Measurements from ENCODE around the gene ERCC3. TPM values are rescaled to one million over a fixed set of nuclear protein-coding genes. Genes with fewer than 3 reads are reported as not detected.
"Not testable (repeated sequence)": the region's sequence is repeated elsewhere in the genome, so short reads cannot be mapped to it uniquely, and the experiment has no call there.

ERCC3 gene
- total and polyA plus RNA-seq, 2 donors (not counting 1 experiment from before 2014, with no cell fraction given): 37.7 to 38.2 TPM

DNA sequence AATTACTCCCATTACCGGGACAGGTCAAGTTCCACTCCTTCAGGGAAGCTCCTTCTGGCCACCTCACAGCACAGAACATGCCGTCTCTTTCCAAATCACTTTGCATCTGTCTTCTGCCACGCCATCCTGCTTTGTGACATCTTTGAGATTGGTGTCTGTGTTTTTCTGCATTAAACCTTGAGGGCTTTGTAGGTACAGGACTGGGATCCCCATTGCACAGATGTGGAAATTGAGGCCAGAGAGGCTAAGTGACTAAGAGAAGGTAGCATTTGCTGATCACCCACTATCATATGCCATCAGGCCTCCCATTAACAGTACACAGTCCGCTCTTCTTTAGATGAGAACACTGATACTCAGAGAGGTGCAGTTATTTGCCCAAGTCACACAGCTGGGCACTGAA is 64.4 kb downstream of the ERCC3 start:
- Histone ChIP-seq H3K4me3 (replicated peaks in 1 of 4; ENCODE audit: control extremely low read depth in 1 of 4, insufficient read depth in 1 of 4, low read depth in 3 of 4, low read length in 4 of 4) (no peak overlapping the region), H3K9ac (ENCODE audit: insufficient read depth, low read length) (no peak overlapping the region), H2AFZ (ENCODE audit: low read length) (no peak overlapping the region), H3K79me2 (ENCODE audit: control insufficient read depth, insufficient read depth, low read length) (no peaks in the 10 kb centered on the region), H3K9me3 (ENCODE audit: control insufficient read depth, insufficient read depth, low read depth, low read length) (no peaks in the 10 kb centered on the region), H3K27ac (ENCODE audit: insufficient read depth, low read length) (no peak overlapping the region), H3K4me1 (ENCODE audit: control insufficient read depth, extremely low read depth, insufficient read depth, low read length) (peaks cover 4% of the 10 kb centered on the region), H3K27me3 (ENCODE audit: control insufficient read depth, insufficient read depth, low read length) (peaks cover 14% of the 10 kb centered on the region), H3K36me3 (ENCODE audit: control insufficient read depth, insufficient read depth, low read length) (no peaks in the 10 kb centered on the region), H3K4me2 (ENCODE audit: extremely low read depth, insufficient read depth, low read length) (no peak overlapping the region), H4K20me1 (ENCODE audit: control insufficient read depth, extremely low read depth, insufficient read depth, low read length) (no peaks in the 10 kb centered on the region)
- TF ChIP-seq, protein P1, sequence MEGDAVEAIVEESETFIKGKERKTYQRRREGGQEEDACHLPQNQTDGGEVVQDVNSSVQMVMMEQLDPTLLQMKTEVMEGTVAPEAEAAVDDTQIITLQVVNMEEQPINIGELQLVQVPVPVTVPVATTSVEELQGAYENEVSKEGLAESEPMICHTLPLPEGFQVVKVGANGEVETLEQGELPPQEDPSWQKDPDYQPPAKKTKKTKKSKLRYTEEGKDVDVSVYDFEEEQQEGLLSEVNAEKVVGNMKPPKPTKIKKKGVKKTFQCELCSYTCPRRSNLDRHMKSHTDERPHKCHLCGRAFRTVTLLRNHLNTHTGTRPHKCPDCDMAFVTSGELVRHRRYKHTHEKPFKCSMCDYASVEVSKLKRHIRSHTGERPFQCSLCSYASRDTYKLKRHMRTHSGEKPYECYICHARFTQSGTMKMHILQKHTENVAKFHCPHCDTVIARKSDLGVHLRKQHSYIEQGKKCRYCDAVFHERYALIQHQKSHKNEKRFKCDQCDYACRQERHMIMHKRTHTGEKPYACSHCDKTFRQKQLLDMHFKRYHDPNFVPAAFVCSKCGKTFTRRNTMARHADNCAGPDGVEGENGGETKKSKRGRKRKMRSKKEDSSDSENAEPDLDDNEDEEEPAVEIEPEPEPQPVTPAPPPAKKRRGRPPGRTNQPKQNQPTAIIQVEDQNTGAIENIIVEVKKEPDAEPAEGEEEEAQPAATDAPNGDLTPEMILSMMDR (conservative IDR thresholded peaks at IDR 0.05 in 1 of 2, IDR thresholded peaks at IDR 0.05 in 1 of 2; ENCODE audit: low read depth in 1 of 2, low read length in 2 of 2): no peak
- no peak for TF ChIP-seq EZH2 (IDR thresholded peaks at IDR 0.05; ENCODE audit: low read length, missing control alignments)
- no peak for DNase-seq (ENCODE audit: low read depth in 2 of 2)

GRCh38 chr2:127228102-127228501 is 65.8 kb downstream of the ERCC3 start:
- no peak overlapping the region for H2AFZ ChIP-seq (ENCODE audit: low read length)
- no peaks in the 10 kb centered on the region for H3K9me3 ChIP-seq (ENCODE audit: control insufficient read depth, insufficient read depth, low read depth, low read length)
- H3K4me2 ChIP-seq (ENCODE audit: extremely low read depth, insufficient read depth, low read length): no peak overlapping the region
- H3K4me3 ChIP-seq (replicated peaks in 1 of 4; ENCODE audit: control extremely low read depth in 1 of 4, insufficient read depth in 1 of 4, low read depth in 3 of 4, low read length in 4 of 4): no peak overlapping the region
- H3K27me3 ChIP-seq (ENCODE audit: control insufficient read depth, insufficient read depth, low read length): peaks cover 16% of the 10 kb centered on the region
- H3K4me1 ChIP-seq (ENCODE audit: control insufficient read depth, extremely low read depth, insufficient read depth, low read length): peaks cover 4% of the 10 kb centered on the region
- H3K9ac ChIP-seq (ENCODE audit: insufficient read depth, low read length): no peak overlapping the region
- no peak overlapping the region for H3K27ac ChIP-seq (ENCODE audit: insufficient read depth, low read length)
- no peak for TF ChIP-seq EZH2 (IDR thresholded peaks at IDR 0.05; ENCODE audit: low read length, missing control alignments)
- TF ChIP-seq, protein P1 (conservative IDR thresholded peaks at IDR 0.05 in 1 of 2, IDR thresholded peaks at IDR 0.05 in 1 of 2; ENCODE audit: low read depth in 1 of 2, low read length in 2 of 2): no peak
- DNase-seq (ENCODE audit: low read depth in 2 of 2): peak in 1 of 2 donors; percentile 76
- no peaks in the 10 kb centered on the region for H3K36me3 ChIP-seq (ENCODE audit: control insufficient read depth, insufficient read depth, low read length)
- H4K20me1 ChIP-seq (ENCODE audit: control insufficient read depth, extremely low read depth, insufficient read depth, low read length): no peaks in the 10 kb centered on the region
- H3K79me2 ChIP-seq (ENCODE audit: control insufficient read depth, insufficient read depth, low read length): no peaks in the 10 kb centered on the region

GRCh38 chr2:127227264-127227660 is 66.7 kb downstream of the ERCC3 start:
- H2AFZ ChIP-seq (ENCODE audit: low read length); H3K36me3 ChIP-seq (ENCODE audit: control insufficient read depth, insufficient read depth, low read length); H3K9me3 ChIP-seq (ENCODE audit: control insufficient read depth, insufficient read depth, low read depth, low read length); H3K4me1 ChIP-seq (ENCODE audit: control insufficient read depth, extremely low read depth, insufficient read depth, low read length); H3K4me2 ChIP-seq (ENCODE audit: extremely low read depth, insufficient read depth, low read length); H3K9ac ChIP-seq (ENCODE audit: insufficient read depth, low read length); DNase-seq (ENCODE audit: low read depth in 2 of 2); H3K4me3 ChIP-seq (replicated peaks in 1 of 4; ENCODE audit: control extremely low read depth in 1 of 4, insufficient read depth in 1 of 4, low read depth in 3 of 4, low read length in 4 of 4); H4K20me1 ChIP-seq (ENCODE audit: control insufficient read depth, extremely low read depth, insufficient read depth, low read length); H3K27ac ChIP-seq (ENCODE audit: insufficient read depth, low read length); H3K79me2 ChIP-seq (ENCODE audit: control insufficient read depth, insufficient read depth, low read length): not testable (repeated sequence)
- H3K27me3 ChIP-seq (ENCODE audit: control insufficient read depth, insufficient read depth, low read length): peaks cover 14% of the 10 kb centered on the region
